CD1c-positive myeloid dendritic cell (primary cell): ENCODE data around the gene PHLDA2.

ENCODE experiments used
- DNase-seq: peaks from one replicate; pipeline ENCODE4 v3.0.0-alpha.2; 2016; ENCODE audit errors: extremely low spot score

Gene PHLDA2

DNA sequence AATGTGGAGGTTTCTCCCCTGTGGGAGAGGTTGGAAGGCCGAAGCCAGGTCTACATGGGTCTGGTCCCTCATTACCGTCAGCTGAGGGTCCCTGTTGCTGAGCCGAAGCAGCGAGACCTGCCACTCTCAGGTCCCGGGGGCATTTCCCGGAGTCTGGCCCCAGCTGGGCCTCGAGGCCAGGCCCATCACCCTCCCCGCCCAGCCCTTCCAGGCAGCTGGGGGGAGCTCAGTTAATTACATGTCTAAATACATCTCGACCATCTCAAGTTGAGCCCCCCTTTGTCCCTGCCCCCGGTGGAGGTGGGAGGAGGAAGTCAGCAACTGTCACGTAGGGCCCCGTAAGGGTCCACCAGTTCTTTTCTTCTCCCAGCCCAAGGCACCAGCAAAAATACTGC, 47.2 kb downstream of the PHLDA2 start:
- DNase-seq = no peak

DNA sequence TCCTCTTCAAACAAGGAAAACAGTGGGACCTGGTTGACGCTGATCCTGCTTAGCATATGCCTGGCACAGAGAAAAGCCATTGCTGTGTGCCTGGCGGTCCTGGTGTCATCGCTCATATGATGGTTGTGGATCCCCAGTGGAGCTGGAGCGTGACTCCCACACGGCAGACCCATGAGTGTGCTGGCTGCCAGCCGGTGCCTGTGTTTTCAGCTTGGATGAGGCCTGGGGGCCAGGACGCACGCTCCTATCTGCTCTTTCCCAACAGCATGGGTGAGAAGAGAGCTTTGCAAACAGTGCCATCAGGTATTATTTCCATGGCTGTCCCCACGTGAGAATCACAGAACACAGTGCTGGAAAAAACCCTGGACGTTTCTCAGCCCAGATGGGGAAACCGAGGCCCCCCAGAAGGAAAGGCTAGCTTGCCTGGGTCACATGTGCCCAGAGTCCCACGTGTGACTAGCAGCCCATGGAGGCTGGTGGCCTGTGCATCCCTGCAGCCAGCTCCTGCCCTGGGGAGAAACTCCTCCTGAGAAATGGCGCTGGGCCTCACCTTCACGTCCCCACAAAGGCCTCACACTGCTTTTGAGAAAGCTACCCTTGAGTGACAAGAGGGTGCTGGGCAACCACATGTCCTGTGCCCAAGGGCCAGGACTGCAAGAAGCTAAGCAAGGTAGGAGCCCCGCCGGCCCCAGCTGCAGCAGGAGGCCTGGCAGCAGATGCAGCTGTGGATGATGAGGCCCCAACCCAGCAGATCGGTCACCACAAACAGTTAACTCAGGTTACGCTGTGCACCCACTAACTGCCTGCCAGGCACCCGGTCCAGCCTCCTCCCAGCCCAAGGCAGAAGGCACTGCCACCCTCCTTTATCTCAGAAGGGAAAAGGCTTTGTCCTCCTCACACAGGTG, 47.9 kb downstream of the PHLDA2 start:
- no peak for DNase-seq

DNA sequence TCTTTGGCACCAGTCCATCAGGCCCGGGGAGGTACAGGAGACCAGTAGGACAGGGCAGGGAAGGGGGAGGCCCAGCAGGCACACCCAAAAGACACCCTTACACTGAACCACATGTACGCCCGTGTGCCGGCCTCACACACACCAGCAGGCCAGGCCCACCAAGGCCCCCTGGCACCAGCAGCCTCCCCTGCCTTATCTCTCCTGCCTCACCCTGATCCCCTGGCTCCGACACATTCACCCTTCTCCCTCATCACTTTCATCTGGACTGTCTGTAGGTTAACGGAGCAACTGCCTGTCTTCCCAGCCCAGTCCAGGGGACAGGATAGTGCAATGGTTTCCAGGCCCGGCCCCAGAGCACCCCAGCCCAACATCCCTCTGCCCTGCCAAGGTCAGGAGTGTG, 48.6 kb downstream of the PHLDA2 start:
- no peak for DNase-seq

DNA sequence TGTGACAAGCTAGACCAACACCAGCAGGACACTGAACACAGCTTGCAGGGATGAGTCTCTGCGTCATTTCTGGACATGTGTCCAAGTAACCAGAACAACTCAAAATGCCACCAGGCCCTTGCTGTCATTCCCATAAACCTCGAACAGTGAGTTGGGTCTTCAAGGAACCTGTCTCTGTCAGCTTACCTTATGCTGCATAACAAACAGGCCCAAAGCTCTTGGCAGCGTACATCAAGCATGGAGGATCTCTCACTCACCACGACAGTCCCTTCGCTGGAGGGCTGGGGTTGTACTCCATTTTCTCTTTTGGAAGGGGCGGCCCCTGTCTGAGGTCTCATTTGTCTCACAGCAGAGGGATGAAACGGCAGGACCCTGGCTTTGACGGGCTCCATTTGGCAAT, 50.4 kb downstream of the PHLDA2 start:
- no peak for DNase-seq
